ENCODE measurements around the gene MDM4.
A peak's percentile ranks its signal among the peaks of the same experiment; 100 is the strongest.

MDM4 gene

GRCh38 chr1:204493984-204494280 lies 22.3 kb upstream of the MDM4 start:
- H3K4me1 ChIP-seq (ENCODE audit: control insufficient read depth, insufficient read depth, low read length, poor library complexity, severe bottlenecking) = peaks cover 19% of the 10 kb centered on the region
- H3K4me3 ChIP-seq (ENCODE audit: extremely low read depth, insufficient read depth, low read length, poor library complexity, severe bottlenecking) = peak overlapping the region; percentile 84
- peaks cover 13% of the 10 kb centered on the region for H3K36me3 ChIP-seq (ENCODE audit: control insufficient read depth, insufficient read depth, low read length)
- 0% methylated on average over 13 to 14 of the region's 14 CpGs for WGBS, 2 experiments (ENCODE audit: insufficient coverage in 2 of 2)
- peak overlapping the region; percentile 93 for H3K27ac ChIP-seq (ENCODE audit: low read depth, low read length, severe bottlenecking)
- no peaks in the 10 kb centered on the region for H3K9me3 ChIP-seq (ENCODE audit: control insufficient read depth, low read length)

- peaks cover 8% of the 10 kb centered on the region for H3K36me3 ChIP-seq (ENCODE audit: control insufficient read depth, insufficient read depth, low read length)
- WGBS, 2 experiments (ENCODE audit: insufficient coverage in 2 of 2) = 0 to 1% methylated on average over 27 to 46 of the region's 69 CpGs
Observed at GRCh38 chr1:204494281-204495077, 21.7 kb upstream of the MDM4 start, which contains the start of gene PIK3C2B. Gene PIK3C2B (minus strand): TSS chr1:204494805. CDS start chr1:204469802, 25,003 bp downstream.

GRCh38 chr1:204495078-204495753 lies 21.0 kb upstream of the MDM4 start:
- Histone ChIP-seq H3K9me3 (ENCODE audit: control insufficient read depth, low read length) (no peaks in the 10 kb centered on the region), H3K36me3 (ENCODE audit: control insufficient read depth, insufficient read depth, low read length) (peaks cover under 1% of the 10 kb centered on the region), H3K4me3 (ENCODE audit: extremely low read depth, insufficient read depth, low read length, poor library complexity, severe bottlenecking) (peak overlapping the region; percentile 84), H3K4me1 (ENCODE audit: control insufficient read depth, insufficient read depth, low read length, poor library complexity, severe bottlenecking) (peaks cover 19% of the 10 kb centered on the region), H3K27ac (ENCODE audit: low read depth, low read length, severe bottlenecking) (peak overlapping the region; percentile 41)
- 0 to 30% methylated on average over 3 to 5 of the region's 17 CpGs for WGBS, 2 experiments (ENCODE audit: insufficient coverage in 2 of 2)

More at GRCh38 chr1:204494281-204495077, 21.7 kb upstream of the MDM4 start, which contains the start of gene PIK3C2B:
- H3K9me3 ChIP-seq (ENCODE audit: control insufficient read depth, low read length) = no peaks in the 10 kb centered on the region
- H3K27ac ChIP-seq (ENCODE audit: low read depth, low read length, severe bottlenecking) = peak within 1 kb of the TSS; percentile 93
- peaks cover 19% of the 10 kb centered on the region for H3K4me1 ChIP-seq (ENCODE audit: control insufficient read depth, insufficient read depth, low read length, poor library complexity, severe bottlenecking)
- H3K4me3 ChIP-seq (ENCODE audit: extremely low read depth, insufficient read depth, low read length, poor library complexity, severe bottlenecking) = peak within 1 kb of the TSS; percentile 84

GRCh38 chr1:204495777-204496176 lies 20.4 kb upstream of the MDM4 start:
- no peak overlapping the region for H3K27ac ChIP-seq (ENCODE audit: low read depth, low read length, severe bottlenecking)
- H3K9me3 ChIP-seq (ENCODE audit: control insufficient read depth, low read length) = no peaks in the 10 kb centered on the region
- no peak overlapping the region for H3K4me3 ChIP-seq (ENCODE audit: extremely low read depth, insufficient read depth, low read length, poor library complexity, severe bottlenecking)
- H3K36me3 ChIP-seq (ENCODE audit: control insufficient read depth, insufficient read depth, low read length) = no peaks in the 10 kb centered on the region
- H3K4me1 ChIP-seq (ENCODE audit: control insufficient read depth, insufficient read depth, low read length, poor library complexity, severe bottlenecking) = peaks cover 19% of the 10 kb centered on the region
- 80 to 95% methylated on average over 1 to 3 of the region's 6 CpGs for WGBS, 2 experiments (ENCODE audit: insufficient coverage in 2 of 2)

DNA sequence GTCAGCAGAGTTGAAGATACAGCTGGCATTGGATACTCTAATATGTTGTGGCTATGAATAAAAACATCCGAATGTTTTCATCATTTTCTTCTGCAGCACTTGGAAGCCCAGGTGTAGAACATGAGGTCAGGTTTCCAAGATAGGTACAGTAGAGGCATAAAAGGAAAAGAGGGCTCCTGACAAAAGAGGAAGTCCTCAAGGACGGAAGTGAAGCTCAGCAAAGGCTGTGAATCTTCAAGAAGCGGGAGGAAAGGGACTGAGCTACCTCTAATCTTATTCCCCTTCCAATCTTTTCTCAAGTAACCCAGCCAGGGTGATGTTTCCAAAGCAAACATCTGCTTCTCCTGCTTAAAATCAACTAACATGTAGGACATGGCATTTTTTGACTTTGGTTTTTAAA lies 17.2 kb upstream of the MDM4 start:
- Histone ChIP-seq H3K27ac (ENCODE audit: low read depth, low read length, severe bottlenecking) (no peak overlapping the region), H3K4me3 (ENCODE audit: extremely low read depth, insufficient read depth, low read length, poor library complexity, severe bottlenecking) (no peak overlapping the region), H3K36me3 (ENCODE audit: control insufficient read depth, insufficient read depth, low read length) (no peaks in the 10 kb centered on the region), H3K9me3 (ENCODE audit: control insufficient read depth, low read length) (no peaks in the 10 kb centered on the region), H3K4me1 (ENCODE audit: control insufficient read depth, insufficient read depth, low read length, poor library complexity, severe bottlenecking) (peaks cover 4% of the 10 kb centered on the region)
- WGBS, 2 experiments (ENCODE audit: insufficient coverage in 2 of 2) = 79 to 95% methylated on average over 3 of the region's 3 CpGs

GRCh38 chr1:204499511-204500468 lies 16.4 kb upstream of the MDM4 start:
- Histone ChIP-seq H3K36me3 (ENCODE audit: control insufficient read depth, insufficient read depth, low read length) (no peaks in the 10 kb centered on the region), H3K27ac (ENCODE audit: low read depth, low read length, severe bottlenecking) (no peak overlapping the region), H3K4me1 (ENCODE audit: control insufficient read depth, insufficient read depth, low read length, poor library complexity, severe bottlenecking) (peaks cover 4% of the 10 kb centered on the region), H3K9me3 (ENCODE audit: control insufficient read depth, low read length) (no peaks in the 10 kb centered on the region), H3K4me3 (ENCODE audit: extremely low read depth, insufficient read depth, low read length, poor library complexity, severe bottlenecking) (no peak overlapping the region)
- 90 to 94% methylated on average over 6 to 7 of the region's 7 CpGs for WGBS, 2 experiments (ENCODE audit: insufficient coverage in 2 of 2)

DNA sequence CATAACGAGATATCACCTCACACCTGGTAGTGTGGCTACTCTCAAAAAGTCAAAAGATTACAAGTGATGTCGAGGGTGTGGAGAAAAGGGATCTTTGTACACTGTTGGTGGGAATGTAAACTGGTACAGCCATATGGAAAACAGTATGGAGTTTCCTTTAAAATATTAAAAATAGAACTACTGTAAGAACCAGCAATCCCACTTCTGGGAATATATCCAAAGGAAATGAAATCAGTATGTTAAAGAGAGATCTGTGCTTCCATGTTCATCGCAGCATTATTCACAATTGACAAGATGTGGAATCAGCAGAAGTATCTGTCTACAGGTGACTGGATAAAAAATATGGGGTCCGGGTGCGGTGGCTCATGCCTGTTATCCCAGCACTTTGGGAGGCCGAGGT lies 14.0 kb upstream of the MDM4 start:
- Histone ChIP-seq H3K9me3 (ENCODE audit: control insufficient read depth, low read length) (no peaks in the 10 kb centered on the region), H3K27ac (ENCODE audit: low read depth, low read length, severe bottlenecking) (no peak overlapping the region), H3K4me1 (ENCODE audit: control insufficient read depth, insufficient read depth, low read length, poor library complexity, severe bottlenecking) (no peaks in the 10 kb centered on the region), H3K36me3 (ENCODE audit: control insufficient read depth, insufficient read depth, low read length) (no peaks in the 10 kb centered on the region), H3K4me3 (ENCODE audit: extremely low read depth, insufficient read depth, low read length, poor library complexity, severe bottlenecking) (no peak overlapping the region)
- 82 to 89% methylated on average over 4 of the region's 6 CpGs for whole genome bisulfite sequencing, 2 experiments (ENCODE audit: insufficient coverage in 2 of 2)

DNA sequence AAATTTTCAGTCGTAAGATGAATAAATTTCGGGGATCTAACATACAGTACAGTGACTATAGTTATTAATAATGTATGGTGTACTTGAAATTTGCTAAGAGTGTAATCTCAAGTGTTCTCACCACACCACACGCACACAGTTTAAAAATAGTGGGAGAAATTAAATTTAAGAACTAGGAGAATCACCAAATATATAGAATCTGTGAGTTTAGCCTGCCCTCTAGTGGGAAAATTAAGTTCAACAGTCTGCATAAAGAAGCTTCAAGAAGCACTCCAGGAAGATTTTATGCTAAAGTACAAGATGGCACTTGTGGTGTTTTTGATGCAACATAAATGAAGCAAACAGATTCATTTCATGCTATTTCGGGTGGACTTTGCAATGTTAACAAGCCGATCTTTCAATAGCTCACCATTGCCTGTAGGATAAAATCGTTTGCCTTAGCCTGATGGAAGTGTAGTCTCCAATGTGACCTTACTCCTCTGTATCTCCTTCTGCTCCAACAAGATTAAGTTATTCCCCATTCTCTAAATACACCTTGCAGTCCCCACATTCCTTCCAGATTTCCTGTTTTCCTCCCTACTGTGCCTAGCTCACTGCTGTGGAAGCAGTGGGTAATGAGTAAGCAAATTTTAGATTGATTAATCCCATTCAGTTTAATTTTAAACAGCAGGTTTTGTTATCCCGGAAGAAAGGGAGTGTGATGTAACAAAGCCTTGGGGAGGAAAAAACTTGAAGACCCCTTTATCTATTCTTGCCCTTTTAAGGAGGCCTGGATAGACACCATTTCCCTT lies 12.9 kb upstream of the MDM4 start:
- no peak overlapping the region for H3K27ac ChIP-seq (ENCODE audit: low read depth, low read length, severe bottlenecking)
- 0 to 8% methylated on average over 3 of the region's 7 CpGs for WGBS, 2 experiments (ENCODE audit: insufficient coverage in 2 of 2)
- no peaks in the 10 kb centered on the region for H3K4me1 ChIP-seq (ENCODE audit: control insufficient read depth, insufficient read depth, low read length, poor library complexity, severe bottlenecking)
- no peak overlapping the region for H3K4me3 ChIP-seq (ENCODE audit: extremely low read depth, insufficient read depth, low read length, poor library complexity, severe bottlenecking)
- H3K9me3 ChIP-seq (ENCODE audit: control insufficient read depth, low read length) = no peaks in the 10 kb centered on the region
- H3K36me3 ChIP-seq (ENCODE audit: control insufficient read depth, insufficient read depth, low read length) = no peaks in the 10 kb centered on the region

- no CpG with 5 or more reads among the region's 4 CpGs for WGBS, 2 experiments (ENCODE audit: insufficient coverage in 2 of 2)
- Histone ChIP-seq H3K4me1 (ENCODE audit: control insufficient read depth, insufficient read depth, low read length, poor library complexity, severe bottlenecking) (no peaks in the 10 kb centered on the region), H3K27ac (ENCODE audit: low read depth, low read length, severe bottlenecking) (no peak overlapping the region), H3K4me3 (ENCODE audit: extremely low read depth, insufficient read depth, low read length, poor library complexity, severe bottlenecking) (no peak overlapping the region), H3K9me3 (ENCODE audit: control insufficient read depth, low read length) (no peaks in the 10 kb centered on the region), H3K36me3 (ENCODE audit: control insufficient read depth, insufficient read depth, low read length) (no peaks in the 10 kb centered on the region)
Observed at GRCh38 chr1:204503913-204504519, 12.2 kb upstream of the MDM4 start.

Data from mesodermal cell (in vitro differentiated cells).